B cell (primary cell): Measurements from ENCODE around the gene KSR1. TPM values are rescaled to one million over a fixed set of nuclear protein-coding genes. Genes with fewer than 3 reads are reported as not detected.

Experiments used
- ATAC-seq: fragments of 200-7000 bp; cut with Tn5 transposase; one replicate; pipeline ENCODE4 v1.10.0; 2021; ENCODE audit warnings: low read depth, mild to moderate bottlenecking, moderate number of reproducible peaks, moderate library complexity
- CTCF ChIA-PET: fragments of 350-600 bp; sonication (Branson Sonifier 250); formaldehyde crosslinking; loops from one replicate; lab custom pipeline; 2021; ENCODE audit warnings: antibody characterized with exemption, inconsistent platforms; lab: Charles Lee
- POLR2A ChIA-PET: fragments of 350-600 bp; sonication (Branson Sonifier 250); formaldehyde crosslinking; loops from one replicate; lab custom pipeline; 2021; ENCODE audit warnings: antibody characterized with exemption; lab: Charles Lee
- DNase-seq: peaks from one replicate; pipeline ENCODE4 v3.0.0; 2013
- H2AFZ ChIP-seq: 2 replicates; pipeline ENCODE4 v1.6.1; 2012; ENCODE audit warnings: mild to moderate bottlenecking, low read depth, low read length; ENCODE audit not compliant: insufficient read depth, poor library complexity, severe bottlenecking
- H3K27ac ChIP-seq, 2 donors: 1 replicate in 1 of 2; 2 replicates in 1 of 2; pipeline ENCODE4 v1.5.1; 2012 to 2013; ENCODE audit warnings: low read length in 2 of 2, mild to moderate bottlenecking in 2 of 2, moderate library complexity in 1 of 2
- H3K27me3 ChIP-seq, 4 experiments: fragments of 200-600 bp in 1 of 4; sonication (generic) in 1 of 4; replicated peaks in 1 of 4; 1 replicate in 2 of 4; 2 replicates in 2 of 4; pipeline versions ENCODE4 v1.6.1 to v1.7.0; 2013 to 2016; ENCODE audit warnings: low read length in 3 of 4, mild to moderate bottlenecking in 2 of 4, mixed read lengths in 1 of 4, moderate library complexity in 1 of 4; ENCODE audit not compliant: insufficient read depth in 4 of 4, control insufficient read depth in 3 of 4; ENCODE audit errors: control extremely low read depth in 1 of 4
- H3K36me3 ChIP-seq, 2 experiments: replicated peaks in 1 of 2; 1 replicate in 1 of 2; 2 replicates in 1 of 2; pipeline versions ENCODE4 v1.6.1 to v1.7.1; 2013; ENCODE audit warnings: low read length in 1 of 2; ENCODE audit not compliant: insufficient read depth in 2 of 2, control insufficient read depth in 1 of 2; ENCODE audit errors: control extremely low read depth in 1 of 2, extremely low read depth in 1 of 2
- H3K4me1 ChIP-seq, 2 donors: fragments of 200-600 bp in 1 of 2; sonication (generic) in 1 of 2; 1 replicate in 1 of 2; 2 replicates in 1 of 2; pipeline versions ENCODE4 v1.5.1 to v1.6.1; 2013 to 2017; ENCODE audit warnings: low read length in 2 of 2; ENCODE audit not compliant: control insufficient read depth in 2 of 2, insufficient read depth in 2 of 2
- H3K4me2 ChIP-seq: replicated peaks from 2 replicates; pipeline ENCODE3; 2012; ENCODE audit warnings: mild to moderate bottlenecking, low read depth, low read length; ENCODE audit not compliant: poor library complexity, severe bottlenecking
- H3K4me3 ChIP-seq, 5 experiments: fragments of 200-600 bp in 1 of 5; sonication (generic) in 1 of 5; 1 replicate in 3 of 5; 2 replicates in 2 of 5; pipeline versions ENCODE4 v1.5.1 to v1.7.0; 2011 to 2016; ENCODE audit warnings: low read length in 4 of 5, mild to moderate bottlenecking in 4 of 5, low read depth in 2 of 5, control low read depth in 1 of 5, moderate library complexity in 1 of 5; ENCODE audit not compliant: insufficient read depth in 1 of 5; ENCODE audit errors: control extremely low read depth in 1 of 5, extremely low read depth in 1 of 5
- H3K79me2 ChIP-seq: fragments of 200-600 bp; sonication (generic); one replicate; pipeline ENCODE4 v1.6.0; 2016; ENCODE audit warnings: low read length; ENCODE audit not compliant: control insufficient read depth, insufficient read depth
- H3K9ac ChIP-seq: fragments of 200-600 bp; sonication (generic); 2 replicates; pipeline ENCODE4 v1.6.1; 2017; ENCODE audit warnings: mild to moderate bottlenecking, low read length, moderate library complexity
- H3K9me3 ChIP-seq, 3 donors: one replicate each; pipeline versions ENCODE4 v1.6.1 to v1.7.1; 2013; ENCODE audit warnings: low read length in 2 of 3; ENCODE audit not compliant: control insufficient read depth in 2 of 3, insufficient read depth in 1 of 3; ENCODE audit errors: control extremely low read depth in 1 of 3
- H4K20me1 ChIP-seq: 2 replicates; pipeline ENCODE4 v1.6.0; 2012; ENCODE audit warnings: mild to moderate bottlenecking, low read length; ENCODE audit not compliant: insufficient read depth, control insufficient read depth, poor library complexity, severe bottlenecking
- H3K27ac Mint-ChIP-seq: one replicate; pipeline ENCODE4 v1.8.0; 2021; ENCODE audit warnings: mixed read lengths
- H3K27me3 Mint-ChIP-seq: one replicate; pipeline ENCODE4 v1.8.0; 2021; ENCODE audit warnings: mixed read lengths
- H3K4me1 Mint-ChIP-seq: one replicate; pipeline ENCODE4 v1.8.0; 2021; ENCODE audit warnings: mixed read lengths
- H3K4me3 Mint-ChIP-seq: one replicate; pipeline ENCODE4 v1.8.0; 2021; ENCODE audit warnings: mixed read lengths
- H3K9me3 Mint-ChIP-seq: one replicate; pipeline ENCODE4 v1.8.0; 2022; ENCODE audit warnings: mixed read lengths; ENCODE audit not compliant: insufficient read depth
- EZH2 ChIP-seq: IDR thresholded peaks from 2 replicates; pipeline ENCODE4 v1.6.1; 2012; ENCODE audit warnings: borderline replicate concordance, low read depth, mild to moderate bottlenecking, moderate library complexity, low read length; ENCODE audit not compliant: insufficient read depth, poor library complexity, severe bottlenecking
- WGBS: methylation state at CpG from one replicate; pipeline ENCODE4 v1.1.5; 2013; ENCODE audit warnings: missing lambda C conversion rate; ENCODE audit not compliant: insufficient coverage; 5-methylcytosine and 5-hydroxymethylcytosine counted together
- intact Hi-C: fragments of 100-400 bp; cut with micrococcal nuclease; formaldehyde crosslinking; loops from one replicate; pipeline ENCODE4 v1.10.0; 2022
- polyA plus RNA-seq: library from polyadenylated mRNA; depleted of rRNA; stranded (reverse); fragments of >200 nt; gene quantifications from 2 replicates; pipeline ENCODE4 v1.2.3, GENCODE V29; 2012
- total RNA-seq, 2 donors: library from RNA; stranded (reverse); fragments of 120-200 nt in 1 of 2; gene quantifications; 1 replicate in 1 of 2; 2 replicates in 1 of 2; pipeline versions ENCODE4 v1.2.3 to v1.2.4, GENCODE V29; 2013 to 2022
- TF ChIP-seq, protein P1 (sequence below): fragments of 200-600 bp; IDR thresholded peaks from one replicate; pipeline ENCODE4 v1.8.0; 2022; ENCODE audit warnings: antibody characterized with exemption, mild to moderate bottlenecking

The KSR1 gene
- total and polyA plus RNA-seq, 2 donors (not counting 1 experiment from before 2014, with no cell fraction given) = 27.5 to 85.6 TPM

DNA sequence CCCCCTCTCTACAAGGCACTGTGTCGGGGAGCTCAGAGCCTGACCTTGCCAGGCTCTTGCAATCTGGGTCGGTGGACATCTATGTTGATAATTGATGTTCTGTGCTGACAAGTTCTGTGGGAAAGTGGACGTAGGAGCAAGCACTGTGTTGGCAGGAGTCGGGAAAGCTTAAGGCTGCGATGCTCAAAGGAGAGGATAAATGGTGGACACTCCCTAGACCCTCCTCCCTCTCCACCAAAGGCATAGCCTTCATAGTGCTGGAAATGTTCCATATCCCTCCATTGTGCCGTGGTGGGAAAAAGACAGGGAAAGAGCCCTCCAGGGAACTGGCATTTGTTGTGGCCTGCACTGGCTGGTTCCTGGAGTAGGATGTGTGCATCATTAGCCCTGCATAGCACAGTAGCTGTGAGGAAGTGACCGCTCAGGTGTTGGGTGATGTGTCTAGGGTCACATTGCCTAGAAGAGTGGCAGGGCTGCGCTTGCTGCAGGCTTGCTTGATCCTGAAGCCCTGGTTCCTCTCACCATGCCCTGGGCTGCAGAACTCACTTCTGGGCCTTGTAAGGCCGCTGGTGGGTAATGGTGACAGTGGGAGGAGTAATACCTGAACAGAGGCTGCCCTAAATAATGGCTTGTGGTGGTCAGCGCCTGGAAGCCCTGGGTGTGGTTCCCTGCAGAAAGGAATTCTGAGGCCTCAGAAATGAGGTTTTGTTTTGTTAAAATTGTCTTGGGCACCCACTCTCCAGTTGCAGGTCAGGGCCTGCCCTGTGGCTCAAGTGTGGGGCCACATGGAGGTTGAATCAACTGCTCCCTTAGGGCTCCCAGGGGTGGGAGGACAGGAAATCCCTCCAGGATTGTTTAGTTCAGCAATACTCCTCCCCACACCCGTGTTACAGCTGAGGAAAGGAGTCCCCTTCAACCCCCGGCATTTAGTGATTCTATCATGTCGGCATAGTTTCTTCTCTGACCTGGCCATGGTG is 62.6 kb downstream of the KSR1 start:
- DNase-seq (no peak), ATAC-seq (no peak)
- ChIA-PET POLR2A (no interaction called here), CTCF (interaction anchor here (1.0 kb wide), 1 partner anchor 45 kb away, joined by 3 read pairs; no protein-coding TSS in a partner anchor)
- intact Hi-C loops = no loop called here
- no peak for TF ChIP-seq EZH2
- TF ChIP-seq, protein P1, sequence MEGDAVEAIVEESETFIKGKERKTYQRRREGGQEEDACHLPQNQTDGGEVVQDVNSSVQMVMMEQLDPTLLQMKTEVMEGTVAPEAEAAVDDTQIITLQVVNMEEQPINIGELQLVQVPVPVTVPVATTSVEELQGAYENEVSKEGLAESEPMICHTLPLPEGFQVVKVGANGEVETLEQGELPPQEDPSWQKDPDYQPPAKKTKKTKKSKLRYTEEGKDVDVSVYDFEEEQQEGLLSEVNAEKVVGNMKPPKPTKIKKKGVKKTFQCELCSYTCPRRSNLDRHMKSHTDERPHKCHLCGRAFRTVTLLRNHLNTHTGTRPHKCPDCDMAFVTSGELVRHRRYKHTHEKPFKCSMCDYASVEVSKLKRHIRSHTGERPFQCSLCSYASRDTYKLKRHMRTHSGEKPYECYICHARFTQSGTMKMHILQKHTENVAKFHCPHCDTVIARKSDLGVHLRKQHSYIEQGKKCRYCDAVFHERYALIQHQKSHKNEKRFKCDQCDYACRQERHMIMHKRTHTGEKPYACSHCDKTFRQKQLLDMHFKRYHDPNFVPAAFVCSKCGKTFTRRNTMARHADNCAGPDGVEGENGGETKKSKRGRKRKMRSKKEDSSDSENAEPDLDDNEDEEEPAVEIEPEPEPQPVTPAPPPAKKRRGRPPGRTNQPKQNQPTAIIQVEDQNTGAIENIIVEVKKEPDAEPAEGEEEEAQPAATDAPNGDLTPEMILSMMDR = no peak
- Mint-ChIP-seq H3K27ac (no peak overlapping the region), H3K4me1 (peaks cover 18% of the 10 kb centered on the region), H3K27me3 (no peaks in the 10 kb centered on the region), H3K4me3 (no peak overlapping the region), H3K9me3 (no peaks in the 10 kb centered on the region)
- no peaks in the 10 kb centered on the region for H3K9me3 ChIP-seq
- H4K20me1 ChIP-seq = peaks cover 19% of the 10 kb centered on the region
- no peak overlapping the region for H3K4me2 ChIP-seq
- no peak overlapping the region for H3K4me3 ChIP-seq
- 97% methylated on average over 9 of the region's 13 CpGs for WGBS
- peaks cover 37% of the 10 kb centered on the region for H3K79me2 ChIP-seq
- no peak overlapping the region for H3K27ac ChIP-seq
- H3K4me1 ChIP-seq = no peaks in the 10 kb centered on the region
- H3K9ac ChIP-seq = no peak overlapping the region
- no peaks in the 10 kb centered on the region for H3K36me3 ChIP-seq
- H2AFZ ChIP-seq = no peak overlapping the region
- H3K27me3 ChIP-seq = no peaks in the 10 kb centered on the region

DNA sequence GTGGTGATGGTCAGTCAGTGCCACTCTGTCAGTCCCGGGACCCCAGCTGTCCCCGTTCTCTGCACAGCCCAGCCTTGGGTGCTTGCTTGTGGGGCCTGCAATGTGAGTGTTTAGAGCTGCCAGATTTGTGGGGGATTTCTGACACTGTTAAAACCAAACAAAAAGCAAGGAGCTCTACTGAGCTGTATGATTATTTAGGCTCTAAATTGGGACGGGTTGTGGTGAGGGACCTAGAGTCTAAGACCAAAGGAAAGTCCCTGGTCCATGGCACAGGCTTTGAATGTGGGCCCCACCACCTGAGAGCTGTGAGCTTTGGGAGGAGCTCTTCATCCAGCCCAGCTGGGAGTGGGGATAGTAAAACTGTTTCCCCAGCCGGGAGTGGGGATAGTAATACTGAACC is 63.3 kb downstream of the KSR1 start:
- Histone ChIP-seq H3K9ac (no peak overlapping the region), H3K27me3 (no peaks in the 10 kb centered on the region), H3K4me2 (no peak overlapping the region), H3K9me3 (no peaks in the 10 kb centered on the region), H4K20me1 (peaks cover 19% of the 10 kb centered on the region), H3K79me2 (peaks cover 34% of the 10 kb centered on the region), H2AFZ (no peak overlapping the region), H3K36me3 (no peaks in the 10 kb centered on the region), H3K4me3 (no peak overlapping the region), H3K27ac (no peak overlapping the region), H3K4me1 (no peaks in the 10 kb centered on the region)
- ChIA-PET CTCF (interaction anchor here (1.0 kb wide), 1 partner anchor 46 kb away, joined by 3 read pairs; no protein-coding TSS in a partner anchor), POLR2A (no interaction called here)
- H3K4me3 Mint-ChIP-seq = no peak overlapping the region
- 72% methylated on average over 3 of the region's 4 CpGs for whole genome bisulfite sequencing
- no peak overlapping the region for H3K27ac Mint-ChIP-seq
- peaks cover 18% of the 10 kb centered on the region for H3K4me1 Mint-ChIP-seq
- TF ChIP-seq, protein P1 = no peak
- no peak for TF ChIP-seq EZH2
- H3K9me3 Mint-ChIP-seq = no peaks in the 10 kb centered on the region
- H3K27me3 Mint-ChIP-seq = no peaks in the 10 kb centered on the region
- DNase-seq (no peak), ATAC-seq (no peak)
- intact Hi-C loops = no loop called here
